Measurements from ENCODE around the gene DNAJC22.
A peak's percentile ranks its signal among the peaks of the same experiment; 100 is the strongest.
"Not testable (repeated sequence)": the region's sequence is repeated elsewhere in the genome, so short reads cannot be mapped to it uniquely, and the experiment has no call there.

DNAJC22 gene

GRCh38 chr12:49368240-49368600, 21.5 kb downstream of the DNAJC22 start:
- peaks cover 6% of the 10 kb centered on the region for H3K36me3 Mint-ChIP-seq
- no peak for ATAC-seq

GRCh38 chr12:49369411-49370145, 22.9 kb downstream of the DNAJC22 start:
- H3K4me3 Mint-ChIP-seq = peak overlapping the region; percentile 41
- no peaks in the 10 kb centered on the region for H3K27me3 Mint-ChIP-seq
- peak overlapping the region; percentile 84 for H3K27ac Mint-ChIP-seq
- ATAC-seq = peak; percentile 28
- H3K4me1 Mint-ChIP-seq = peaks cover 52% of the 10 kb centered on the region
- peaks cover 6% of the 10 kb centered on the region for H3K36me3 Mint-ChIP-seq
- no peaks in the 10 kb centered on the region for H3K9me3 Mint-ChIP-seq

More at GRCh38 chr12:49368240-49368600, 21.5 kb downstream of the DNAJC22 start:
- peak overlapping the region; percentile 84 for H3K27ac Mint-ChIP-seq
- H3K4me1 Mint-ChIP-seq = peaks cover 52% of the 10 kb centered on the region
- peak overlapping the region; percentile 81 for H3K4me3 Mint-ChIP-seq
- H3K27me3 Mint-ChIP-seq = no peaks in the 10 kb centered on the region
- H3K9me3 Mint-ChIP-seq = no peaks in the 10 kb centered on the region

GRCh38 chr12:49370539-49370938, 23.9 kb downstream of the DNAJC22 start:
- Mint-ChIP-seq H3K4me1 (peaks cover 52% of the 10 kb centered on the region), H3K9me3 (no peaks in the 10 kb centered on the region), H3K36me3 (peaks cover 6% of the 10 kb centered on the region), H3K27ac (peak overlapping the region; percentile 68), H3K4me3 (no peak overlapping the region), H3K27me3 (no peaks in the 10 kb centered on the region)
- no peak for ATAC-seq

- Mint-ChIP-seq H3K4me3 (no peak overlapping the region), H3K9me3 (no peaks in the 10 kb centered on the region), H3K4me1 (peaks cover 16% of the 10 kb centered on the region), H3K27ac (no peak overlapping the region), H3K36me3 (peaks cover 12% of the 10 kb centered on the region), H3K27me3 (no peaks in the 10 kb centered on the region)
- no peak for ATAC-seq
Observed at GRCh38 chr12:49375406-49375805, 28.7 kb downstream of the DNAJC22 start.

- H3K4me3 Mint-ChIP-seq = no peak overlapping the region
- H3K9me3 Mint-ChIP-seq = no peaks in the 10 kb centered on the region
- ATAC-seq = no peak
Observed at GRCh38 chr12:49377386-49377785, 30.7 kb downstream of the DNAJC22 start.

GRCh38 chr12:49380184-49380583, 33.5 kb downstream of the DNAJC22 start:
- H3K27me3 Mint-ChIP-seq, H3K4me3 Mint-ChIP-seq, H3K4me1 Mint-ChIP-seq, ATAC-seq, H3K27ac Mint-ChIP-seq, H3K9me3 Mint-ChIP-seq: not testable (repeated sequence)
- H3K36me3 Mint-ChIP-seq = peaks cover 17% of the 10 kb centered on the region

More at GRCh38 chr12:49377386-49377785, 30.7 kb downstream of the DNAJC22 start:
- Mint-ChIP-seq H3K27me3 (no peaks in the 10 kb centered on the region), H3K4me1 (no peaks in the 10 kb centered on the region), H3K27ac (no peak overlapping the region), H3K36me3 (peaks cover 12% of the 10 kb centered on the region)

- peak overlapping the region; percentile 22 for H3K4me3 Mint-ChIP-seq
- no peaks in the 10 kb centered on the region for H3K9me3 Mint-ChIP-seq
- peaks cover 5% of the 10 kb centered on the region for H3K4me1 Mint-ChIP-seq
- peak; percentile 59 for ATAC-seq
- H3K36me3 Mint-ChIP-seq = peaks cover 35% of the 10 kb centered on the region
- H3K27me3 Mint-ChIP-seq = no peaks in the 10 kb centered on the region
- H3K27ac Mint-ChIP-seq = no peak overlapping the region
Observed at GRCh38 chr12:49388682-49389386, 42.1 kb downstream of the DNAJC22 start.

- Mint-ChIP-seq H3K36me3 (peaks cover 33% of the 10 kb centered on the region), H3K4me3 (peak overlapping the region; percentile 22), H3K9me3 (no peaks in the 10 kb centered on the region), H3K27me3 (no peaks in the 10 kb centered on the region), H3K27ac (no peak overlapping the region), H3K4me1 (peaks cover 5% of the 10 kb centered on the region)
- no peak for ATAC-seq
Observed at GRCh38 chr12:49389387-49389703, 42.7 kb downstream of the DNAJC22 start.

GRCh38 chr12:49397000-49397399, 50.3 kb downstream of the DNAJC22 start:
- H3K36me3 Mint-ChIP-seq = peaks cover 12% of the 10 kb centered on the region
- H3K4me3 Mint-ChIP-seq = no peak overlapping the region
- no peak overlapping the region for H3K27ac Mint-ChIP-seq
- ATAC-seq = no peak
- no peaks in the 10 kb centered on the region for H3K9me3 Mint-ChIP-seq
- no peaks in the 10 kb centered on the region for H3K27me3 Mint-ChIP-seq
- H3K4me1 Mint-ChIP-seq = peaks cover 16% of the 10 kb centered on the region

- Mint-ChIP-seq H3K36me3 (peaks cover 12% of the 10 kb centered on the region), H3K27ac (no peak overlapping the region), H3K4me3 (no peak overlapping the region), H3K27me3 (no peaks in the 10 kb centered on the region), H3K9me3 (no peaks in the 10 kb centered on the region), H3K4me1 (peaks cover 16% of the 10 kb centered on the region)
- no peak for ATAC-seq
Observed at GRCh38 chr12:49400304-49400703, 53.6 kb downstream of the DNAJC22 start.
